GM12878 (cell line): ENCODE results near the gene LRRC7. TPM values are rescaled to one million over a fixed set of nuclear protein-coding genes. Genes with fewer than 3 reads are reported as not detected.

Source experiments
- ATAC-seq: fragments of 200-7000 bp; cut with Tn5 transposase; 3 replicates; pipeline ENCODE4 v1.9.1; 2020; ENCODE audit warnings: mild to moderate bottlenecking, moderate library complexity
- BruUV-seq: library from RNA; stranded (reverse); fragments of 400-500 nt; replicated peaks from 2 replicates; lab custom pipeline; 2021; lab: Mats Ljungman, UMichigan
- CTCF ChIA-PET: fragments of 300-600 bp; sonication (Branson Sonifier 250); formaldehyde crosslinking; extraction: SDS; loops from one replicate; lab custom pipeline; 2021; ENCODE audit warnings: inconsistent platforms; lab: Yijun Ruan, JAX
- POLR2A ChIA-PET: fragments of 350-600 bp; formaldehyde crosslinking; extraction: SDS; loops from one replicate; lab custom pipeline; 2021; ENCODE audit warnings: inconsistent platforms; lab: Charles Lee
- RAD21 ChIA-PET: fragments of 300-600 bp; sonication (Branson Sonifier 250); formaldehyde crosslinking; loops from one replicate; lab custom pipeline; 2023; ENCODE audit warnings: antibody characterized with exemption; ENCODE audit not compliant: unreplicated experiment; lab: Charles Lee
- SMC1A ChIA-PET: fragments of 300-600 bp; sonication (Branson Sonifier 250); formaldehyde crosslinking; loops from one replicate; lab custom pipeline; 2023; ENCODE audit not compliant: unreplicated experiment, uncharacterized antibody; lab: Charles Lee
- DNase-seq: peaks from one replicate; pipeline ENCODE4 v3.0.0-alpha.2; 2011; ENCODE audit warnings: low read depth, low spot score
- FAIRE-seq: peaks from 3 replicates; lab custom pipeline; 2011; peaks lifted over from hg19 to GRCh38; lab: Jason Lieb, UNC
- H2AFZ ChIP-seq: 2 replicates; pipeline ENCODE4 v1.6.0; 2011; ENCODE audit warnings: low read depth, low read length, control low read depth; ENCODE audit not compliant: control insufficient read depth
- H3K27ac ChIP-seq: 2 replicates; pipeline ENCODE4 v1.5.1; 2011; ENCODE audit warnings: control low read depth; ENCODE audit not compliant: control insufficient read depth, insufficient read depth
- H3K27me3 ChIP-seq, 2 experiments: replicated peaks in 1 of 2; 2 replicates each; pipeline versions ENCODE4 v1.6.0 to v1.6.1; 2011; ENCODE audit warnings: low read length in 1 of 2; ENCODE audit not compliant: control insufficient read depth in 2 of 2, insufficient read depth in 2 of 2
- H3K36me3 ChIP-seq, 2 experiments: 2 replicates each; pipeline ENCODE4 v1.5.1; 2011; ENCODE audit warnings: low read length in 1 of 2; ENCODE audit not compliant: control insufficient read depth in 2 of 2, insufficient read depth in 2 of 2
- H3K4me1 ChIP-seq: 2 replicates; pipeline ENCODE4 v1.6.1; 2011; ENCODE audit warnings: mild to moderate bottlenecking, low read length, moderate library complexity, mixed read lengths; ENCODE audit not compliant: control insufficient read depth, insufficient read depth
- H3K4me2 ChIP-seq: 2 replicates; pipeline ENCODE4 v1.6.0; 2011; ENCODE audit warnings: control low read depth; ENCODE audit not compliant: control insufficient read depth, insufficient read depth
- H3K4me3 ChIP-seq: fragments of 200-600 bp; sonication (generic); 2 replicates; pipeline ENCODE4 v1.5.1; 2016
- H3K79me2 ChIP-seq: 2 replicates; pipeline ENCODE4 v1.6.0; 2011; ENCODE audit warnings: low read length; ENCODE audit not compliant: control insufficient read depth, insufficient read depth
- H3K9ac ChIP-seq: 2 replicates; pipeline ENCODE4 v1.8.0; 2011; ENCODE audit warnings: low read length, control low read depth, mixed read lengths; ENCODE audit not compliant: control insufficient read depth, insufficient read depth
- H3K9me3 ChIP-seq: replicated peaks from 3 replicates; pipeline ENCODE4 v1.5.1; 2011; ENCODE audit warnings: mild to moderate bottlenecking, low read length; ENCODE audit not compliant: control insufficient read depth, insufficient read depth
- H4K20me1 ChIP-seq: 2 replicates; pipeline ENCODE4 v1.6.0; 2011; ENCODE audit not compliant: control insufficient read depth, insufficient read depth
- ATF7 ChIP-seq: fragments of 450-650 bp; IDR thresholded peaks from 2 replicates; pipeline ENCODE4 v1.6.1; 2016; ENCODE audit warnings: low read depth, mild to moderate bottlenecking
- BHLHE40 ChIP-seq, 2 experiments: fragments of 450-650 bp in 1 of 2; IDR thresholded peaks; 2 replicates each; pipeline ENCODE4 v1.6.1; 2011 to 2017; ENCODE audit warnings: low read depth in 2 of 2, borderline replicate concordance in 1 of 2, improper control_type of control experiment in 1 of 2, low read length in 1 of 2, mild to moderate bottlenecking in 1 of 2
- CBX5 ChIP-seq: sonication (generic); IDR thresholded peaks from 2 replicates; pipeline ENCODE4 v1.6.1; 2016; ENCODE audit warnings: low read depth, moderate library complexity, mild to moderate bottlenecking, inconsistent platforms
- DPF2 ChIP-seq: fragments of 450-650 bp; IDR thresholded peaks from 2 replicates; pipeline ENCODE4 v1.6.1; 2017; ENCODE audit warnings: mild to moderate bottlenecking
- EED ChIP-seq: sonication (generic); IDR thresholded peaks from 2 replicates; pipeline ENCODE4 v1.6.1; 2016; ENCODE audit warnings: antibody characterized with exemption, low read depth
- HDGF ChIP-seq: fragments of 450-650 bp; IDR thresholded peaks from 2 replicates; pipeline ENCODE4 v1.6.1; 2016; ENCODE audit warnings: antibody characterized with exemption
- MEF2B ChIP-seq: fragments of 450-650 bp; IDR thresholded peaks from 2 replicates; pipeline ENCODE4 v1.6.1; 2018; ENCODE audit warnings: mild to moderate bottlenecking, moderate library complexity; ENCODE audit not compliant: partially characterized antibody, poor library complexity, severe bottlenecking
- MTA2 ChIP-seq: fragments of 450-650 bp; IDR thresholded peaks from 2 replicates; pipeline ENCODE4 v1.6.1; 2016; ENCODE audit warnings: low read depth, mild to moderate bottlenecking, moderate library complexity
- PAX5 ChIP-seq: IDR thresholded peaks from 2 replicates; pipeline ENCODE4 v1.6.1; 2011; ENCODE audit warnings: low read depth, low read length, borderline replicate concordance
- SMC3 ChIP-seq: IDR thresholded peaks from 2 replicates; pipeline ENCODE4 v1.6.1; 2011; ENCODE audit warnings: low read length, improper control_type of control experiment, borderline replicate concordance
- TARDBP ChIP-seq: IDR thresholded peaks from 2 replicates; pipeline ENCODE4 v1.6.1; 2016; ENCODE audit warnings: borderline replicate concordance
- ZNF274 ChIP-seq: IDR thresholded peaks from one replicate; pipeline ENCODE4 v1.8.0; 2011; ENCODE audit not compliant: insufficient read length, insufficient read depth
- ZNF384 ChIP-seq: IDR thresholded peaks from 2 replicates; pipeline ENCODE4 v1.6.1; 2012; ENCODE audit warnings: low read depth, mild to moderate bottlenecking, low read length, improper control_type of control experiment, borderline replicate concordance
- WGBS: methylation state at CpG from one replicate; pipeline ENCODE4 v1.1.6; 2016; ENCODE audit warnings: low lambda C conversion rate; ENCODE audit not compliant: insufficient replicate concordance, insufficient coverage; ENCODE audit errors: missing lambda C conversion rate; 5-methylcytosine and 5-hydroxymethylcytosine counted together
- in situ Hi-C: fragments of 300-500 bp; cut with MboI; formaldehyde crosslinking; loops from 9 replicates; pipeline ENCODE4 v1.14.3; 2018; ENCODE audit warnings: mixed read lengths
- intact Hi-C: fragments of 100-400 bp; cut with micrococcal nuclease; formaldehyde crosslinking; loops from one replicate; pipeline ENCODE4 v1.14.2; 2022; ENCODE audit not compliant: unreplicated experiment
- polyA plus RNA-seq, 11 experiments: library from polyadenylated mRNA; depleted of rRNA in 4 of 11; unstranded in 6 of 11; stranded (reverse) in 5 of 11; fragments of >200 nt; fragmentation: Nextera tagmentation in 4 of 11; fragmentation: Illumina TruSeq in 1 of 11; extraction: Ambion mirVana in 4 of 11; extraction: Trizol in 1 of 11; gene quantifications; 1 replicate in 1 of 11; 2 replicates in 10 of 11; pipeline versions ENCODE4 v1.2.1 to v1.2.3, GENCODE V29; 2011 to 2016; ENCODE audit warnings: inconsistent platforms in 2 of 11, missing spikeins in 2 of 11, low read depth in 1 of 11
- total RNA-seq, 4 experiments: library from RNA; depleted of rRNA in 3 of 4; stranded (reverse); fragments of >200 nt in 3 of 4; fragmentation: Illumina TruSeq in 1 of 4; extraction: Trizol in 1 of 4; gene quantifications; 2 replicates each; pipeline versions ENCODE4 v1.2.1 to v1.2.3, GENCODE V29; 2013 to 2021

The LRRC7 gene
- total and polyA plus RNA-seq, 10 of the 15 experiments (the other 5 are each of a cell fraction or from before 2014, with no cell fraction given): 0.05 to 1.4 (median 0.24) TPM; not detected in 5

DNA sequence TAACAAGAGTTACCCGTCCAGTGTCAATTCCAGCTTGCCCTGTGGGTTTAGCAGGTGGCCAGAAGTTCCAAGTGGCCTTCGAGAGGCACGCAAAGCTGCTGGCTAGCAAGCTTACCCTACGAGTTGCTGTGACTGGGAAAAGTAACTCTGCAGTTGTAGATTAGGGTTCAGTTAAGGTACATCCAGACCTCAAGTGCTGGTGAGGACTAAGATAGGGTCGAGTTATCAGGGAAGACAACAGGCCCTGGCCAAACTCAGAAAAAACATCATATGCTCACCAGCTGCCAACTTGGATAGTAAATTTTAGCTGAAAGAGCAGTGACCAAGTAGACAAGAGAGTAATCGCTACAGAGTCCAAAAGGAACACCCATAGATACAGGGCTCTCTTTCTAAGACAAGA is 27.7 kb upstream of the LRRC7 start (continued):
- TF ChIP-seq TARDBP (no peak), ZNF274 (no peak), PAX5 (no peak), DPF2 (no peak), BHLHE40 (IDR thresholded peaks at IDR 0.05; ENCODE audit: borderline replicate concordance in 1 of 2, low read depth in 2 of 2, low read length in 1 of 2) (no peak), ATF7 (no peak), SMC3 (no peak), CBX5 (no peak)

DNA sequence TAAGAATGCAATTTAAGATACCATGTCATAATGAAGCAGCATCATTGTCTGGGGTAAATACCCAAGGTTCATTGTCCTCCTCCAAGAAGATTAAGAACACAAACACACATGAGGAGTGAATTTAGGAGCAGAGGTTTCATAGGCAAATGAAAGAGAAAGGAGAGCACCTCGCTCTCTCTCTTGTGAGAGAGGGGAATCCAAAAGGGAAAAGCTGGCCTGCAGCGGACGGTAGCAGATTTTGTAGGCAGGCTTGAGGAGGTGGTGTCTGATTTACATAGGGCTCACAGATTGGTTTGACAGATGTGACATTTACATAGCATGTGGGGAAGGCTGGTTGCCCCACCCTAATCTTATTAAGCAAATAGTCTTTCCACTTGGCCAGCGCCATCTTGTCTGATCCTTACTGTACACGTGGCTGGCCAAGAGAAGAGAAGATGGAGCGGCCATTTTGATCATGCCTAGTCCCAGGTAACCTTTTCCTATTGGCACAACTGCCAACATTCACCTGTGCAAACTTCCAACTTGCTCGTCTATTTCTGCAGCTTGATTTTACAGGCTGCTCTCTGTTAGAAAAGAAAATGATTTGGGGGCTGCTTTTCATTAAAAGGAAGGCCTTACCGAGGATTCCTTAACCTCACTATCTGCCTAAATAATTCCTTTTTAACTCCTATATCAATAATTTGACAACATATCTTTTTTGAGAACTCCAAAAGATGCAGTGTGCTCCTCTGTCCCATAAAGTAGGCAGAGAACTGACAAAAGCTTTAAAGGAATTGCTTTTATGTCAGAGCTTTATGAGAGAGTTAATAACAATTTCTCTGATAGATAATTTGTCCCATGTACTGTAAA is 16.0 kb upstream of the LRRC7 start:
- ChIA-PET SMC1A (no interaction called here), RAD21 (no interaction called here), CTCF (no interaction called here), POLR2A (no interaction called here)
- H3K27me3 ChIP-seq: no peaks in the 10 kb centered on the region
- TF ChIP-seq HDGF (no peak), MTA2 (no peak), EED (no peak), MEF2B (no peak), ZNF384 (no peak)
- no peaks in the 10 kb centered on the region for H3K9me3 ChIP-seq
- no peak overlapping the region for H3K27ac ChIP-seq
- H3K36me3 ChIP-seq: no peaks in the 10 kb centered on the region
- H3K4me3 ChIP-seq: no peak overlapping the region
- FAIRE-seq (no peak), ATAC-seq (no peak), DNase-seq (no peak)
- in situ Hi-C loops: no loop called here
- no peaks in the 10 kb centered on the region for H3K4me1 ChIP-seq
- H4K20me1 ChIP-seq: no peaks in the 10 kb centered on the region
- 30% methylated on average over 8 of the region's 8 CpGs for WGBS
- H3K79me2 ChIP-seq: no peaks in the 10 kb centered on the region
- intact Hi-C loops: loop anchor here (10.0 kb wide), 1 partner anchor 63 kb away; no protein-coding TSS in a partner anchor
- no peak overlapping the region for H3K9ac ChIP-seq
- H2AFZ ChIP-seq: no peak overlapping the region
- no peak overlapping the region for H3K4me2 ChIP-seq
- no TSS peak for BruUV-seq
